Activated T-helper 2 cell treated with anti-CD3 and anti-CD28 coated beads, Interferon-gamma antibody, Interleukin-2, Interleukin-4, amounts not matched to agents 10 μg/mL and 5 μg/mL and 100 μg/mL, durations not matched to agents 14 hours and 24 hours and 36 hours (primary cell): ENCODE results near the gene ST3GAL4. TPM values are rescaled to one million over a fixed set of nuclear protein-coding genes. Genes with fewer than 3 reads are reported as not detected.
"Not testable (repeated sequence)": the region's sequence is repeated elsewhere in the genome, so short reads cannot be mapped to it uniquely, and the experiment has no call there.

Experiments used
- DNase-seq: peaks from one replicate; pipeline ENCODE4 v3.0.0; 2021; ENCODE audit warnings: low spot score
- H3K27ac Mint-ChIP-seq: one replicate; pipeline ENCODE4 v1.8.0; 2021; ENCODE audit warnings: mixed read lengths
- H3K27me3 Mint-ChIP-seq: one replicate; pipeline ENCODE4 v1.8.0; 2021; ENCODE audit warnings: low read depth, mixed read lengths
- H3K36me3 Mint-ChIP-seq: one replicate; pipeline ENCODE4 v1.8.0; 2021; ENCODE audit warnings: low read depth, mixed read lengths
- H3K4me1 Mint-ChIP-seq: one replicate; pipeline ENCODE4 v1.8.0; 2021; ENCODE audit warnings: low read depth, mixed read lengths
- H3K4me3 Mint-ChIP-seq: one replicate; pipeline ENCODE4 v1.8.0; 2021; ENCODE audit warnings: low read depth, mild to moderate bottlenecking, moderate library complexity, mixed read lengths
- H3K9me3 Mint-ChIP-seq: one replicate; pipeline ENCODE4 v1.8.0; 2021; ENCODE audit warnings: mixed read lengths
- intact Hi-C: fragments of 100-400 bp; cut with micrococcal nuclease; formaldehyde crosslinking; loops from one replicate; pipeline ENCODE4 v1.15.1; 2023
- total RNA-seq: library from RNA; stranded (reverse); gene quantifications from 2 replicates; pipeline ENCODE4 v1.2.3, GENCODE V29; 2022

ST3GAL4 gene
- total RNA-seq, 1 donor from 2014 or later: 14.4 TPM

DNA sequence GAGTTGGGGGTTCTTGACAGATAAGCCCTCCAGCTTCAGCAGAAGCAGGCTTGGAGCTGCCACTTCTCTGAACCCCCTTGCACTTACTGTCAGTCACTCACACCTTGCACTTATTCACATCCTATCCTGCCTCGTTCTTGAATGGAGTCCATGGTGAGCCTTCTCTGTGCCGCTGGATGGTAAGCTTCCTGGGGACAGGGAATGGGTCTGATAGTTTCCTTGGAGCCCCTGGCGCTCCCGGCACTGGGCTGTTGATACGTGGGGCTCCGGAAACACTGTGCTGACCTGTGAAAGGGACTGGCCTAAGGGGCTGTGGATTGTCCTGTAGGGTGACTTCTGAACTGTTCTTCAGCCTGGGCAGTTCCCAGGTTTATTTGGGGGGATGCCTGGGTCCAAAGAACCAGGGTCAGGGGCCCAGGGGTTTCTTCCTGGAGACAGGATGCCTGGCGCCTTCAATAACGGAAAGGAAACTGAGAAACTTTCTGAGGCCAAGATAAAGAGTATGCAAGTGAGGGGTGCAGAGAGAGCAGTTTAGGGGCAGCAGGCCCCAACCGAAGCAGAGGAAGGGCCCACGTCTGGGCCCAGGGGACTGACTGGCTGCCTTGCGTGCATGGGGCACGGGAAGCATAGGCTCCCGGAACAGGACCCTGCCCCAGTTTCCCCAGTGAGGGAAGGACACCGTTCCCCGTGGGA lies 709 bp upstream of the ST3GAL4 start:
- Mint-ChIP-seq H3K4me3 (peak overlapping the region; percentile 98), H3K9me3 (no peaks in the 10 kb centered on the region), H3K36me3 (peaks cover 29% of the 10 kb centered on the region), H3K4me1 (peaks cover 35% of the 10 kb centered on the region), H3K27ac (peak overlapping the region; percentile 91), H3K27me3 (no peaks in the 10 kb centered on the region)
- no peak for DNase-seq
- intact Hi-C loops: loop anchor here (1.0 to 5.0 kb wide), 4 partner anchors 52 to 142 kb away; partner anchors contain the start of genes DCPS, FAM118B and RPUSD4

DNA sequence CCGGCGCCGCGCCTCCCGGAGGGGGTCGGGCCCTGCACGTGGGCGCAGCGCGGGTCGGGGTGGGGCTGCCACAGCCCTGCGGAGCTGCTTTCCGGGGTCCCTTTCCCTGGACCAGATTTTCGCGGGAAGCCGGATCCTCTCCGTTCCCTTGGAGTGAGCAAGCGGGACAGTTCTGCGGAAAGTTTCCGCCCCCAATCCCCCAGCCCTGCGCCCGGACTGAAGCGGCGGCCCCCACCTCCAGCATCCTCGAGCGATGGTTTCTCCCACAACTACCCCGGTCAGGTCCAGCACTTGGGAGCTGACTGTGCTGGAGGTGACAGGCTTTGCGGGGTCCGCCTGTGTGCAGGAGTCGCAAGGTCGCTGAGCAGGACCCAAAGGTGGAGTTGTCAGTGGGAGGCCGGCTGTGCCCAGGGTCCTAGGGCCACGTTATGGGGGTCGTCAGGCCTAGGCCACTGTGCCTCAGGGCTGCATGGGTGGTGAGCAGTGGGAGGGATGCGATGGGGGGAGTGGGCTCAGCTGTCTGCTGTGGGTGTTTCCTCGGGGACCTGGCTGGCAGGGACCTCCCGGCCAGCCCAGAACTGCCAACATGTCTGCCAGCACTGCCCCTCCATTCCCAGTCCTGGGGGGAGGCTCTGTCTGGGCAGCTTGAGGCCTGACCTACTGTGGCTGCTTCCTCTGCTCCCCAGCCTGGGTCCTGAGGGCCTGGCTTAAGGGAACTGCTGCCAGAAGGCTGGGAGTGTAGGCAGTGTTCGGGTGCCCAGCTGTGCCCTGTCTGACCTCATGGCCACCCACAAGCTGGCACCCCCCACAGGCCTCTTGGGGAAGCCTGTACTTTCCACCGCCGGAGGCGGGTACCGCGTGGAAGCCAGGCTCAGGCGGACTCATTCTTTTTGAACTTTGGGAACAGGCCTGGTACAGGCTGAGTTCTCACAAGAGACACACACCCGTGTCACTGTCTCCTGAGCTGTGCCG lies 726 bp downstream of the ST3GAL4 start:
- no peak for DNase-seq
- no peaks in the 10 kb centered on the region for H3K9me3 Mint-ChIP-seq
- H3K27me3 Mint-ChIP-seq: no peaks in the 10 kb centered on the region
- intact Hi-C loops: loop anchor here (1.0 to 2.0 kb wide), 2 partner anchors 65 to 71 kb away; no protein-coding TSS in a partner anchor
- peak overlapping the region; percentile 81 for H3K4me3 Mint-ChIP-seq
- H3K4me1 Mint-ChIP-seq: peaks cover 29% of the 10 kb centered on the region
- peak overlapping the region; percentile 46 for H3K27ac Mint-ChIP-seq
- peaks cover 21% of the 10 kb centered on the region for H3K36me3 Mint-ChIP-seq

DNA sequence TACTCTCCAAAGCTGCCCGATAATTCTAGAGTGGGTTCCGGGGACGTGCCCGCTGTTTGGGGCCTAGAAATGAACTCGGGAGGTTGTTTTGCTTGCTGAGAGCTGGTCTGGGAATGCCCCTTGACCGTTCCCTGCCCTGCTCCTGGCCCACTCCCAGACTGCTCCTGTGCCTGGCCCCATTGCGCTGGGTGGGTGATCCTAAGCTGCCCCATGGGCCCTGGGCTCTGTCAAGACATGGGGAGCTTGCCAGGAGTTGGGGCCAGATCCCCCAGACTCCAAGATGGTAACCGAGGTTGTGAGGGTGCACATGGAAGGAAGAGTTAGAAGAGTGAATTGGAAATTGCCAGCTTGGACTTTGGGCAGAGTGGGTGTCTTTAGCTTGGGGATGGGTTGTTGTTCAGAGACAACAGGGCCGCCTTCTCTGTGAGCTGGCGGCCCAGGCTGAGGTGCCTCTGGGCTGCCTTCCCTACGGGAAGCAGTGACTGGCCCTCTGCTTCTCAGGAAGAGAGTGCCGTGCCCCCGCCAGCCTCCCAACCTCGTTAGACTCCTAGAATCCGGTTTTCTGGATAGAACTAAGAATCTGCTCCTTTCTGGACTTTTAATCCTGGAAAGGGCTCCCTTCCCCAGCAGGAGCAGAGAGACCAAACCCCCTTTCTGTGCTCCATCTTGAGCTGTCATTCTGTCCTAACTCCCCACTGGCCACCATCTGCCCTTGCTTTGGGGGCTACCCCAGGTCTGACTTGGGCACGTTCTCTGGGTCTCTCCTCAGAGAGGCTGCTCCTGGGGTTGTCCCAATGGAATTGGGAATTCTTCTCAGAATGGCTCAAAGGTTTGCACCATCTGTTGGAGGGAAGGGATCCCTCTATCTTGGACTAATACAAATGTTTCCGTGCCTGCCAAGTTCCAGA lies 1.8 kb downstream of the ST3GAL4 start:
- no peaks in the 10 kb centered on the region for H3K27me3 Mint-ChIP-seq
- H3K9me3 Mint-ChIP-seq: no peaks in the 10 kb centered on the region
- peak overlapping the region; percentile 35 for H3K27ac Mint-ChIP-seq
- peak overlapping the region; percentile 81 for H3K4me3 Mint-ChIP-seq
- H3K36me3 Mint-ChIP-seq: peaks cover 19% of the 10 kb centered on the region
- intact Hi-C loops: no loop called here
- peaks cover 26% of the 10 kb centered on the region for H3K4me1 Mint-ChIP-seq
- DNase-seq: no peak

DNA sequence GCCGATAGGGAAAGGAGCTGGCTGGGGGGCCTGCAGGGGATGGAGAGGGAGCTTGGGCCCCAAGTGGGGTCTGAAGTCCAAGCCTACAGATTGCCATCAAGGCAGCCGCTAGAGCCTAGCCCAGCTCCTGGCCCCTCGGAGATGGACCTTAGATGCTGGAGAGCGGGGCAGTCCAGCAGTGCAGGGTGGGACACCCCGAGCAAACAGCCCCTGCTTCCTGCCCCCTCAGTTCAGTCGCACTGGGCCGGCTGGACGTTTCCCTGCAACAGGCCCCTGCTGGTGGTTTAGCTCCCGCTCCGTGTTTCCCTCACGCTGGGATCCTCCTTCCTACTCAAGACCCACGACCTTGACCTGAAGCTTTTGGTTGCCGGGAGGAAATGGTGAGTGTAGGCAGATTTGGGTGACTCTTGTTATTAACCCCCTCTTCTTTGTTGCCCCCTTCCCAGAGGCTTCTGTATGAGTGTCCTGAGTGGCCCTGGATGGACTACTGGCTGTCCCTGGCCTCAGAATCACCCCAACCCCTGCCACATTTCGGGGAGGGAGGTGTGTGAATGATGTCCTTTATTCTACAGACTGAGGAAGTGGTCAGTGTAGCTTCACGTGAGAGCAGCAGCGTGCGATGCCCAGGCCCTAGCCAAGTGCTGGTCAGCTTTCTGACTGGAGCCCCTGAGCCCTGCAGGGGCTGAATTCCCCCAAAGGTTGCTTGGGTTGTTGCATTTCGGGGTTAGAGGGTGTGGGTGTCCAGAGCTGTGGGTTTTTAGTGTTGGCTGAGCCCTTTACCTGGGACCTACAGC lies 2.7 kb downstream of the ST3GAL4 start:
- peaks cover 17% of the 10 kb centered on the region for H3K4me1 Mint-ChIP-seq
- DNase-seq: no peak
- no peak overlapping the region for H3K4me3 Mint-ChIP-seq
- intact Hi-C loops: no loop called here
- H3K36me3 Mint-ChIP-seq: peaks cover 10% of the 10 kb centered on the region
- H3K27me3 Mint-ChIP-seq: no peaks in the 10 kb centered on the region
- H3K9me3 Mint-ChIP-seq: no peaks in the 10 kb centered on the region
- no peak overlapping the region for H3K27ac Mint-ChIP-seq

DNA sequence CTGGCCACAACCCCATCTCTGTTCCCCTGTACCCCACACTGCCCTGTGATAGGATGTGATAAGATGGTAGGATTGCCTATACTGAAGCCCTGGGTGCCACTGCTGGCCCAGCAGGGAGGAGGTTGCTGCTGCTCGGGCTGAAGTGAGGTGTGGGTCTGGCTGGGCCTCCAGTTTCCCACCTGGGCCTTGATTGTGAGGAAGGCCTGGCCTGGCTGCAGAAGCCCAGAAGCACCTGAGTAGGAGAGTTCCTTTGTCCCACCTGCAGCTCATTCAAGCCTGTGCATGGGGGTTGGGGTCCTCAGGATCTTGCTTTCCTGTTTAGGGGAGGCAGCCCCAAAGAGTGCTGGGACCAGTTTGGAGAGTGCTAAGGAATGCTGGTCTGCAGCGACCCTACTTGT lies 3.3 kb downstream of the ST3GAL4 start:
- Mint-ChIP-seq H3K4me3 (no peak overlapping the region), H3K27ac (no peak overlapping the region), H3K9me3 (no peaks in the 10 kb centered on the region), H3K4me1 (peaks cover 11% of the 10 kb centered on the region), H3K36me3 (peaks cover 6% of the 10 kb centered on the region), H3K27me3 (no peaks in the 10 kb centered on the region)
- no peak for DNase-seq
- intact Hi-C loops: no loop called here

DNA sequence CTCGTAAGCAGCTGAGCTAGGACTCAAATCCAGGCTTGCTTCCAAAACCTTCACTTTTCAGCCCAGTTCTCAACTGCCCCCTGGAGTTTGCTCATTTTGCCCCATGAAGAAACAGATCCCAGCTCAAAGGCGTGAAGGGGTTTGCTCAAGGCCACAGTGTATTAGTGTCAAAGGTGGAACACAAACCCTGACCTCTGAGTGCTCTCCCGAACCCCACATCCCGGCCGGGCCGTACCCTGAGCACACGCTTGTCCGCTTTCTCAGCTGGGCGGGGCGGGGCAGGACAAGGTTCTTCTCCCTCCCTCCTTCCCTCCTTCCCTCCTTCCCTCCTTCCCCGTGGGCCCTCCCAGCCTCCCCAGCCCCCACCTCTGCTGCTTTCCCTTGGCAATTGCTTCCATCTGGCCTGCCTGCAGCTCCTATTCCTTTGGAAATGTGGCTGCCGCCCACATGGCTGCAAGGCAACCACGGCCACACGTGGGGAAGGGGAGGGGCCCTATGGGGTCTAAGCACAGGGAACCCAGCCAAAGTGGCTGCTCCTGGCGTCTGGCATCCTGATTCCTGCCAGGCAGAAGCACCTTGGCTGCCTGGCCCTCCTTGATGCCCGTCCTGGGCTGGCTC lies 4.1 kb downstream of the ST3GAL4 start:
- Mint-ChIP-seq H3K9me3 (no peaks in the 10 kb centered on the region), H3K27me3 (no peaks in the 10 kb centered on the region), H3K4me3 (no peak overlapping the region), H3K4me1 (peaks cover 6% of the 10 kb centered on the region), H3K27ac (no peak overlapping the region), H3K36me3 (peaks cover 4% of the 10 kb centered on the region)
- intact Hi-C loops: no loop called here
- no peak for DNase-seq

DNA sequence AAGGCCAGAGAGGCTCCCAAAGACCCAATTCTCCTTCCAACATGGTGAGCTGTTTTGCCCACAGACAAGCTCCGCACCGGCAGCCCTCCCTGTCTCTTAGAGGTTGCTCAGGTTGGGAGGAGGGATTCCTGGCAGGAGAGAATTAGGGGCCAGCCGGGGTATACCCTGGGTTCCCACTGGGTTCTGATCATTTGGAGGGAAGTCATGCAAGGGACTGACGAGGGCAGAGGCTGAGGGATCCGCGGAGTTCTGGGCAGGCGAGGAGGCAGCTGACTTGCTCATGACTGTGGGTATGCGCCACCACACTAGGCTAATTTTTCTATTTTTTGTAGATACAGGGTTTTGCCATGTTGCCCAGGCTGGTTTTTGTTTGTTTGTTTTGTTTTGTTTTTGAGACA lies 4.6 kb downstream of the ST3GAL4 start:
- no peak overlapping the region for H3K4me3 Mint-ChIP-seq
- intact Hi-C loops: no loop called here
- H3K36me3 Mint-ChIP-seq: no peaks in the 10 kb centered on the region
- H3K4me1 Mint-ChIP-seq: peaks cover 3% of the 10 kb centered on the region
- no peaks in the 10 kb centered on the region for H3K9me3 Mint-ChIP-seq
- no peak overlapping the region for H3K27ac Mint-ChIP-seq
- no peaks in the 10 kb centered on the region for H3K27me3 Mint-ChIP-seq
- no peak for DNase-seq

DNA sequence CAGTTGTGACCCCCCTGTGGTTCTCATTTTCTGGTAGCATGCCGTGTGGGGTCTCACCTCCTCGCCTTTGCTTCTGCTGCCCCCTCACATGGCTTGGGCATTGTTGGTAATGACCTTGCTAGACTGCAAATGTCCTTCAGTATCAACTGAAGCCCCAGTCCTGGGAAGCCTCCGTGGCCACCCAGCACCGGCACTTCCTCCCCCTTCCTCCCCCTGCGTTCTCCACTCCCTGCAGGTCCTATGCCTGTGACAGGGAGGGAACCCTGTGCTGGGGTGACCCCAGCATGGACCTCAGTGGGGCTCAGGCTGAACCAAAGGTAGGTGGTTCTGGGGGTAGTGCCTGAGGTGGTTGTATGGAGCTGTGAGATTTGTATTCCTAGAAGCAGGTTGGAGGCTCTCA lies 5.9 kb downstream of the ST3GAL4 start:
- Mint-ChIP-seq H3K27me3 (no peaks in the 10 kb centered on the region), H3K9me3 (no peaks in the 10 kb centered on the region), H3K4me3 (no peak overlapping the region), H3K4me1 (peaks cover 3% of the 10 kb centered on the region), H3K36me3 (no peaks in the 10 kb centered on the region), H3K27ac (no peak overlapping the region)
- no peak for DNase-seq
- intact Hi-C loops: no loop called here

DNA sequence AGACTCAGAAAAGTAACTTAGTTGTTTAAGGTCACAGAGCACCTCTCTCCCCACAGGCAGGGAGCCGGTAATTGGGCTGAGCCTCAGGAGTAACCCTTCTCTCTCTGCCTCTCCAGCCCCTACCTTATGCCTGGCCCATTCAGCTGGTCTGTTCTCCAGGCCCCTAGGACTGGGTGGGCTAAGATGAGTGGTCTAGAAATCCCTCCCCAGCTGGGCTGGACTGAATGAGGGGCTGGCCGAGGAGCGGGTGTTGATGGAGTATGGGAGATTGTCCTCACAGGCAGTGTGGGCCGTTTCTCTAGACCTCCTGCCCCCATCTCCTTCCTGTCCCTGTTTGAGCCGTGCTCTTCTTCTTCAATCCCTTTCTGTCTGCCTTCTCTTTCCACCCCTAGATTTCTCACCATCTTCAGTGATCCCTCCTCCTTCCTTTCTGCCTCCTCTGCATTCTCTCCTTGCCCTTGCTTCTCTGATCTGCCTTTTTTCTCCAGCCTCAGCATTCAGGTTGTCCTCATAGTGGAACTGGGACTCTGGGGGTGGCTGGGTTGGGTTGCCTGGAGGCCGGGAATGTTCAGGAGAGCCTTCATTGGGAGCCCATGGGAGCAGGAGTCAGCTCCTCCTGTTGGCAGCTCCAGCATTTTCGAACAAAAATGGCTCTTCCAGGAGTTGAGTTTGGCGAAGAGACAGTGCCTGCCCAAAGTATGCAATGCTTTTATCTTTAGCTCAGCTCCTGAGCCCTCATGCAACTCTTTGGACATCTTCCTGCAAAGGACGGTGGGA lies 7.6 kb downstream of the ST3GAL4 start:
- H3K9me3 Mint-ChIP-seq: no peaks in the 10 kb centered on the region
- no peak overlapping the region for H3K4me3 Mint-ChIP-seq
- no peak for DNase-seq
- no peaks in the 10 kb centered on the region for H3K27me3 Mint-ChIP-seq
- H3K4me1 Mint-ChIP-seq: peaks cover 1% of the 10 kb centered on the region
- H3K27ac Mint-ChIP-seq: no peak overlapping the region
- intact Hi-C loops: no loop called here
- H3K36me3 Mint-ChIP-seq: no peaks in the 10 kb centered on the region

DNA sequence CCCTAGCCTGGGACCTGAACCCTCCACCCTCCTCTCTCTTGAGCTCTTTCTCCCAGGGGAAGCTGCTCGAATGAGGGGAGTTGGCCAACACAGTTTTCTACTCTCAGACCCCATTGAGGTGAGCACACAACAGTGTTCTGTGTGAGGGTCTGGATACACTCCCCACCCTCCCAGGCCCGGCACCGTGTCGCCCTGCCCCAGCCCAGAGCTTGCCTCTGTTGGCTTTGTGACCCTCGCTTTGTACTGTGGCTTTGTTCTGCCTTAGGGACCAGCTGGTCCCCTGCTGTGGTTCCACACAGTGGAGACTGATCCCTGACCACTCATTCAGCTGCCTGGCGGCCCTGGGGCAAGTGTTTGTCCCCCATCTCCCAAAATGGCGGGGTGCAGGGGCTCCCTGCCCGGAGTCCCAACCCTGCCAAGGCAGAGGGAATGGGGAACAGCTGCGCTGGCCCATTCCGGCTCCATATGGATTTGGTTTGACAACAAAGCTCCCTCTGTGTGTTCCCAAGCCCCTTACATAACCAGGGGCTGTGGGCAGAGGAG lies 8.3 kb downstream of the ST3GAL4 start:
- Mint-ChIP-seq H3K36me3 (no peaks in the 10 kb centered on the region), H3K4me3 (no peak overlapping the region), H3K9me3 (no peaks in the 10 kb centered on the region), H3K27ac (no peak overlapping the region), H3K27me3 (no peaks in the 10 kb centered on the region), H3K4me1 (peaks cover 4% of the 10 kb centered on the region)
- DNase-seq: no peak
- intact Hi-C loops: no loop called here

DNA sequence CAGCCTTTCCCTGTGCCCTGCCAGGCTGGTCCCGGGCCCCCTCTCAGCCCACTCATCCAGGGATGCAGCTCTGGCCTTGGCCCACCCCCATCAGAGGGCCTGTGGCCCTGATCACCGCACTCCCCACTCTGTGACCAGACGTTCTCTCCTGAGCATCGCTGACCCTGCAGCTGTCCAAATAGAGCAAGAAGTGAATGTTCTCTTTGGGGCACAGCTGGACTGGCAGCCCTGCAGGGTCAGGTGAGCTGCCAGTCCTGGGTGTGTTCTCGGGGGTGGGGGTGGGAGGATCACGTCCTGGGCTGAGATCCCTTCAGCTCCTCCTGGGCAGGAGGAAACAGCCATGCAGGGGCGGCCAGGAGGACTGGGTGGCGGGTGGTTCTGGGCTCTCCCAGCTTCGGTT lies 9.2 kb downstream of the ST3GAL4 start:
- H3K27ac Mint-ChIP-seq, H3K4me3 Mint-ChIP-seq, intact Hi-C loops, H3K36me3 Mint-ChIP-seq, H3K9me3 Mint-ChIP-seq, H3K27me3 Mint-ChIP-seq, H3K4me1 Mint-ChIP-seq, DNase-seq: not testable (repeated sequence)
